ENCODE measurements around the gene MYL9.

GRCh38 chr20:36541768-36542488 lies 609 bp downstream of the MYL9 start:
- TF ChIP-seq CTCF (conservative IDR thresholded peaks at IDR 0.05; ENCODE audit: low read length) (peak; percentile 50), EZH2phosphoT487 (IDR thresholded peaks at IDR 0.05; ENCODE audit: borderline replicate concordance, low read depth, low read length) (no peak)
